Occipital lobe (tissue), 2 donors: ENCODE measurements around the gene CEP135. TPM values are rescaled to one million over a fixed set of nuclear protein-coding genes. Genes with fewer than 3 reads are reported as not detected.
"Not testable (repeated sequence)": the region's sequence is repeated elsewhere in the genome, so short reads cannot be mapped to it uniquely, and the experiment has no call there.

Source experiments
- DNase-seq: peaks from one replicate; lab custom pipeline; 2025; lab: John Stamatoyannopoulos, UW
- total RNA-seq: library from RNA; depleted of rRNA; stranded (reverse); fragments of >200 nt; gene quantifications from one replicate; pipeline ENCODE4 v1.2.3, GENCODE V29; 2014

CEP135 gene
- total RNA-seq, 1 donor from 2014 or later, result 42.0 TPM

DNA sequence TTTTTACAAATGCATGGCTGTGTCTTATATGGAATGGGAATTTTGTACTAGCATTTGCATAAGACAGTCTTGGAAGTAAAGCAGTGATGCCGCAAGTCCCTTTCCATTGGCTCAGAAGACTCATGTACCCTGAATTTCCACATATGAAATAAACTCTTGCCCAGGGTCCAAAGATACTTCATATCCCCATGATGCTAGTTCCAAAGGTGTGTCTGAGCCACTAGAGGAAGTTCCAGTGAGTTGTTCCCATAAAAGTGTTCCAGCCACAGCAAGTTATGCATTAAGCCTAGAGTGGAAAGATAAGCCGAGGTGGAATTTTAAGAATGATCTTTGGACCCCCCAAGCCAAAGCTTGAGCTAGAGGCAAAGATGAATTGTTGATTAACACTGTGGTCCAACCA is 9.3 kb upstream of the CEP135 start:
- no peak for DNase-seq

DNA sequence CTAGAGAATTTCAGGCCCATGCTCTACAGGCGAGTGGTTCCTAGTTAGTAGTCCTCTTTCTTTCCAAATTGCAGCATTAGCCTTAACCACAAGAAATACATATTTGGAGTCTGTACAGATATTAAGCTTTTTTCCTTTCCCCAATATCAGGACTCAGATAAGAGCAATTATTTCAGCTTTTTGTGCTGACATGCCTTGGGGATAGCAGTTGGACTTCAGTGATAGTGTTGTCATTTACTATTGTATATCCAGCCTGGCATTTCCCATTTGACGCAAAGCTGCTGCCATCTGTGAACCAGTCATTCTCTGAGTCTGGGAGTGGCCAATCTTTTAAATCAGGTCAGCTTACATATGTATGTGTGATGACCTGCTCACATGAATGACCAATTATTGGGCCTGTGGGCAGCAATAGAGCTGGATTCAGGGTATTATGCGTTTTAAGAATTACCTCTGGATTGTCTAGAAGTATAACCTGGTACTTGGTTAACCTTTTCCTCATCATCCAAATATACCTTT is 6.8 kb upstream of the CEP135 start:
- no peak for DNase-seq

DNA sequence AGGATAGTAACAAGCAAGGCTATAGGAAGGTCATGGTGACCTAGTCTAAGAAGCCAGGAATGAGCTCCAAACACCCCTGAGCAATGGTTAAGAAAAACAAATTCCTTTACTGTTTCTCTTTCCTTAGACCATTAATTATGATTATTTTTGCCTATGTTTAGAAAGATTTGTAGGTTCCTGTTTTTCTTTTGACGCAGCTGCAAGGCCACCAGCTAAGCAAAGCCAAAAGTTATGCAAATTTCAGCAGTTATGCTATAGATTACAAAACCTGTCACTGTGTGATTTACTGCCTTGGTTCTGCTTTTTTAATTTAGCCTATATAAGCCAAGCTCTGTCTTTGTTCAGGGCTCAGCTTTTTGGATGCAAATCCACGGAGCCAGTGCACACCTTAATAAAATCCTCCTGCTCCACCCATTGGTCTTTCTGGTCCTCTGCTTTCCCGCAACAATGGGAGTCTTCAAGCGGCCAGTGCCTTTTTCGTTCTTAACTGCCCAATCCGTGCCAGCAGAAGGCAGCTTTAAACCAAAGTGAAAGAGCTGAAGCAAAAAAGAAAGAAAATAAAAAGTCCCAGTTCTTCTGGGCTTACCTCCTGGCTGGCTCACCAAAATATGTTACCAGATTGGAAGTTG is 1.4 kb upstream of the CEP135 start:
- DNase-seq, result no peak

DNA sequence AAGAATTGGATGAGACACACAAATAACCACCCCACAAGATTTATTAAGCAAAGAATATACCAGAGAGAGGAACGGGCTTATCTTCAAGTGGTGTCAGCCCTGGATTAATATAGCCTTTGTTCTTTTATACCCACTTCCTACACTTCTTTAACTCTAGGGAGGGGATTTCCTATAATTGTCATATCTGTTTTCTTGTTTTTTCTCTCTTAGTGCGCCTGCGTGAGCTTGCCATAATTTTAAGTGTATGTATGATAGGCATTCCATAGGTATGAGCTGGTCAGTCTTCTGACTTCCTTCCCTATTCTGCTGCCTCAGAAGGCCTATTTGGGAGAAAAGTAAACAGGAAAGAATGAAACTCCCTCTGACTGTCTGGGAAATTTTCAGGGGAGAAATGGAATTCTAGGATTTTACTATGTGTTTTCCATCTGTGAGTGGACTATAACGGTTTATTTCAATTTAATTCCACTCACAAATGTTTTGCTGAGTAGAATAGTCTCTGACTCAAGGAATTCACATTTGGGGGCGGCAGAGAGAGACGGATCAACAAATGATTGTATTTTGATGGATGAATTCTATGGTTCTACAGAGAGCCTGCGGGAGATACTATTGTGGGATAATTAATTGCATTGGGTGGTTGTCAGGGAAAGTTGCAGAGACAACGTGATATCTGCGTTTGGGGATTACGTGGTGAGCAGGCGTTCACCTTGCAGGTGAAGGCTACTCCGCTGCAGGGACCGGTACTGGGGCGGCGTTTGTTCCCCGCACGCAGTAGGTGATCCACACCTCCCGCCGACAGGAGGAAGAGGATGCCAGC is 626 bp upstream of the CEP135 start:
- no peak for DNase-seq

DNA sequence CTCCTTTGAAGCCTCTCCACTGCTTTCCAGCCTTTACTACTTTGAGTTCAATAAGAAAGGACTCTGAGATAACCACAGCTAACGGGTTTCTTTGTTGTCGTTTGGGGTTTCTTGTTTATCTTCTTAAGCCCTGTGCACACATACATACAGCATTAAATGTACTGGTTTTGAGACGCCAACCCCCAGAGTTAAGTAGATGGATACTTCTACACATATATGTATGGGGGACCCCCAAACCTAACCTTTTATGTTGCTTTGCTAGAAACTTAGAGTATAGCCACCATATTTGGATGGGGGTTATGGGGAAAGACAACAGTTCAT is 697 bp downstream of the CEP135 start:
- no peak for DNase-seq

DNA sequence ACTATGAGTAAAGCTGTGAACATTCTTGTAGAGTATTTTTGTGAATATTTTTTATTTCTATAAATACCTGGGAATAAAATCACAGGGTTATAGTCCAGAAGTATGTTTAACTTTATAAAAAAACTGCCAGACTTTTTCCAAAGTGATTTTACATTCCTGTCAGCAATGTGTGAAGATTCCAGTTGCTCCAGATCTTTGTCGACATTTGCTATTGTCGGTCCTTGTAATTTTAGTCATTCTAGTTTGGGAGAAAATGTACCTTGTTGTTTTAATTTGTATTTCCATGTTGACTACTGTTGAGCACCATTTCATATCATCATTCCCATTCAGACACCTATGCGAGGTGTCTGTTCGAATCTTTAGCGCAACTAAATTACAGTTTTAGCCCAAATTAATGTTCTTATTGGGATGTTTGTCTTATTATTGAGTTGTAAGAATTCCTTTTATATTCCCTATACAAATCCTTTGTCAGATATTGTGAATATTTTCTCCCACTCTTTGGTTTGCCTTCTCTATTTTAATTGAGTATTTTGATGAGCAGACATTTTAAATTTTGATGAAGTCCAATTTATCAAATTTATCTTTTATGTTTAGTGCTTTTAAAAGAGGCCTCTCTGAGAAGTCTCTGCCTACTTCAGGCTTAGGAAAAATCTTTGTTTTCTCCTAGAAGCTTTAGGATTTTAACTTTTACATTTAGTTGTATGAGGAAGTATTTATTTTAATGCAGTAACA is 2.6 kb downstream of the CEP135 start:
- DNase-seq, result no peak

DNA sequence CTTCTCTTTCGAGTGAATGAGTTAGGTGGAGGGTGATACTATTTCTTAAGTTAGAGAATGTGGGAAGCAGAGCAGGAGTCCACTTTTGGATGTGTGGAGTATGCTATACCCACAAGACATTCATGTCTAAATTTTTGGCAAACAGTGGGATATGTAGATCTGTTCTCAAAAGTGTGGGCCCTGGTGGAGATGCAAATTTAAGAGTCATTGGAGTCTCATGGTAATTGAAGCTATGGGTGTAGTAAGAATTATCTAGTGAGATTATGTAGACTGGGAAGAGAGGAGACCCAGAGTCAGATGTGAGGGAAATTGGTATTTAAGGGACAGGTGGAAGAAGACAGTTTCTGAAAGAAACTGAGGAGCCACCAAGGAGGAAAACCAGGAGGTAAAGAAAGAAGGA is 7.0 kb downstream of the CEP135 start:
- DNase-seq, result no peak

DNA sequence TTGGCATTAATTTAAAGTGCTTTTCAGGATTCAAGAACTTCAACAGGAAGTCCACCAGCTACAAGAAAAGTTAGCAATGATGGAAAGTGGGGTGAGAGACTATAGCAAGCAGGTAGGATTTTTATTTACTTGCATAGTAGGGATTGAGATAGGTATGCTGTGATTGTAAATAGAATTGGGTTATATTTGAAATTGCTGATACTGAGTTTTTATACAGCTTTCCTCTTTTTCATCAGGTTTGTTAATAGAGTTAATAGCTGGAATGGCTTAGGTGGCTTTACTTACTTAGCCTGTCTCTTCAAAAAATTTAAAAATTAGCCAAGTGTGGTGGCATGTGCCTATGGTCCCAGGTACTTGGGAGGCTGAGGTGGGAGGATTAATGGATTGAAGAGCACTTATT is 10.9 kb downstream of the CEP135 start:
- DNase-seq, result no peak

DNA sequence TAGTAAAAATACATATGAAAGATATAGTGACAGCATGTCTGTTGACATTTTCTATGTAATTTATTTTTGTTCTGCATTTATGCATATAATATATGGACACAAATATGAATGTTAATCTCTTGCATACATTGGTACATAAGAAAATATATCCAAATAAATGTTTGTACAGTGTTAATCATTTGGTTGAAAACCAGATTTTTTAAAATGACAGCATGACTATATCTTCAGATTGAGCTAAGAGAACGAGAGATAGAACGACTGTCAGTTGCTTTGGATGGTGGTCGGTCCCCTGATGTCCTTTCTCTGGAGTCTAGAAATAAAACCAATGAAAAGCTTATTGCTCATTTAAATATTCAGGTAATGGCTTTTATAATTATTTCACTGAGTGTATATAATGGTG is 15.3 kb downstream of the CEP135 start:
- DNase-seq, result no peak

DNA sequence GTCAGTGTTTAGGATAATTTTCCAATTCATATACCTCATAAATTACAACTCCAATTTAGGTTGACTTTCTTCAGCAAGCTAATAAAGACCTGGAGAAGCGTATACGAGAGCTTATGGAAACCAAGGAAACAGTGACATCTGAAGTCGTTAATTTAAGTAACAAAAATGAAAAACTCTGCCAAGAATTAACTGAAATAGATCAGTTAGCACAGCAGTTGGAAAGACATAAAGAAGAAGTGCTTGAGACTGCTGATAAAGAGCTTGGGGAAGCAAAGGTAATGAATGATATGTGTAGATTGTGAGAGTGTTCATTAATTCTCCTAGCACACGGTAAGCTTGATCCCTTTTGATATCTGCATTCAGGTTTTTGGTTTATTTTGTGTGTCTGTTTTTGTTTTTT is 16.8 kb downstream of the CEP135 start:
- no peak for DNase-seq

DNA sequence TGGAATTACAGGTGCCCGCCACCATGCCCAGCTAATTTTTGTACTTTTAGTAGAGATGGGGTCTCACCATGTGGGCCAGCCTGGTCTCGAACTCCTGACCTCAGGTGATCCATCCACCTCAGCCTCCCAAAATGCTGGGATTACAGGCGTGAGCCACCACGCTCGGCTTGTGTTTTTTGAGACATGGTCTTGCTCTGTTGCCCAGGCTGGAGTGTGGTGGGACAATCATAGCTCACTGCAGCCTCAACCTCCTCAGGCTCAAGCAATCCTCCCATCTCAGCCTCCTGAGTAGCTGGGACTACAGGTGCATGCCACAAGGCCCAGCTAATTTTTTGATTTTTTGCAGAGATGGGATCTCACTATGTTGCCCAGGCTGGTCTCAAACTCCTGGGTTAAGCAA is 17.6 kb downstream of the CEP135 start:
- not testable (repeated sequence) for DNase-seq

DNA sequence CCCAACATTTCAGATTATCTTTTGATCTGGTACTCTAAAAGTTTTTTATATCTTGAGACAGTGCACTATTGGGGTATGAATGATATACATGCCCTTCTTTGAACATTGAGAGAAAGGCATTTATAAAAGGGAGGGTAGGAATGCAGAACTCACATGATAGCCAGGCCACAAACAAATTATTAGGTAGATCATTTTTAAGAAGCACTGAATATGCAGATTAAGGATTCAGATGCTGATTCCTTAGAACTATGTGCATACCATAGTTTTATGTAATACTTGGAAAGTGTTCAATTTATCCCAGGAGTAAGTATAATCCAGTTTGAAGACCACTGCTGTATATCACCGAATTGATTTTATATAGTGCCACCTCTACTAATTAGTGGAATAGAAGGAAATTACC is 18.6 kb downstream of the CEP135 start:
- no peak for DNase-seq

DNA sequence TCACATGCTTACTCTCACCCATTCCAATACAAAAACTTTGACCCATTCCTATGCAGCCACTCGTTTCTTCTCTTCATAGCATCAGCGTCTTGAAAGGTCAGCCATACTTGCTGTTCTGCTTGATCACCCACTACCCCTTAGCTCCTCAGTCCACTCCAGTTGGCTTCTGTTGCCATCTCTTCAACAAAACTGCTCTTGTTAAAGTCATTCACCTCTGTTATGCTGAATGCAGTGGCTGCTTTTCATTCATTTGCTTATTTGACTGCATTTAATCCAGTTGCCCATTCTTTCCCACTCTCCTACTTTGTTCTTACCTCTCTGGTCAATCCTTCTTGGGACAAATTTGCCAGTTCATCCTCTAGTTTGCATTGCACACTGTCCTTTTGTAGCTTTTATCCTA is 24.9 kb downstream of the CEP135 start:
- no peak for DNase-seq

DNA sequence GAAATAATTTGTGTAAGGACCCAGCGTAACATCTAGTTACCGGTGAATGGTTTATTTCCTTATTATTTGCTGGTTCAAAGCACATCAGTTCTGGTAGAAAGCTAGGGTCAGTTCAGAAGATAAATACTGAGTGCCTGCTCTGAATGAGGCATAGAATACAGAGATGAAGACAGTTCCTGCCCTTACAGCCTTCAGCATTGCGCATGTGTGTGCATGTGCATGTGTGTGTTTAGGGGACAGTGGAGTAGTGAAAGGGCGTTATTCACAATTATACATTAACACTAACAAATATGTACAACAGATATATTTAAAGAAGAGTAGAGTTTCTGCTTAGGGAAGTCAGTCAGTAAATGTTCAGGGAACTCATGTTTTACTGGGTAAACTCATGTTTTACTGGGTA is 29.1 kb downstream of the CEP135 start:
- no peak for DNase-seq

DNA sequence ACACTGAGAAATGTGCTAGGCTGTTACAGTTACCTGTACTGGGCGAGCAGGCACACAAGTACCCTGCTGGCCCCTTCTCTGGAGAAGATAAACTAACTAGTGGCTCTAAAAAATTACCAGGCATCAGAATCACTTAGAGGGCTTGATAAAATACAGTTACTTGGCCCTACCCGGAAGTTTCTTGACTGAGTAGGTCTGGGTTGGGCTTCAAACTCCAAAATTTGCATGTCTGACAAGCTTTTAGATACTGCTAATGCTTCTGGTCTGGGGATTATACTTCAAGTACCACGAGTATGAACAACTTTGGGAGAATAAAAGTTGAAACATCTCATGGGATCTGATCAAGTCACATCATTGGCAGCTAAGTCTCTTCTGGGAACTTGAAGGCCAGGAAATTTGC is 30.8 kb downstream of the CEP135 start:
- no peak for DNase-seq

DNA sequence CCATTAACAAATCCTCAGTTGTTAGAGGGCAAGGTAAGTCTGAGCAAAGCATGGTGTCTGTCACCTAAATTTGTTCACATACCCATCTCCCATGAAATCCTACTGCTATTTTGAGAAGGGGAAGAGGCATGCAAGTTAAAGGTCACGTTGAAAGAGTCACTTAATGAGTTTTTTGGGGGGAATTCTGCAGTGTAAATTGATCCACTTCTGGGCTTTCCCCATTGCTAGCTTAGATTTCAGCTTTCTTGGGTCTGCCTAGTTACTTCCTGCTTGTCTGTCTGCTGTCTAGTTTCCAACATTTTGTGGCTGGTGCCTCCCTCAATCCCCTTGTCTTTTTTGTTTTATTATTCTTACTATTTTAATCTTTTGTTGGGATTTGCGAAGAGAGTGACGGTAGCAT is 32.0 kb downstream of the CEP135 start:
- no peak for DNase-seq

DNA sequence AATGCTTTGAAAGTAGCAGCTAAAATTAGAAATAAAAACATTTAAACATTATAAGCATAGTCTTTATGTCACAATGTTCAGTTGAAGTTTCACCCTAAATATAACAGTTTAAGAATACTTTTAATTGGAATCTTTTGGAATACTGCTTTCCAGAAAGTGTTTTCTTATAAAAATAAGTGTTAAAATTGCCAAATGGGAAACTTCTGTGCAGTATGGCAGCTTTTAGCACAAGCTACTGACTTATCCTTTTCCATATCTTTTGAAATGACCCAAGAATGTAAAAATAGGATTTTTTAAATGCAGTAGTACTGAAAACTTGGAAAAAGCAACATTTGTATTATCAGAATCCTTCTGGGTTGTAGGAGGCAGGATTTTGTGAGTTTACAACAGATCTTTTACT is 34.2 kb downstream of the CEP135 start:
- DNase-seq, result no peak

DNA sequence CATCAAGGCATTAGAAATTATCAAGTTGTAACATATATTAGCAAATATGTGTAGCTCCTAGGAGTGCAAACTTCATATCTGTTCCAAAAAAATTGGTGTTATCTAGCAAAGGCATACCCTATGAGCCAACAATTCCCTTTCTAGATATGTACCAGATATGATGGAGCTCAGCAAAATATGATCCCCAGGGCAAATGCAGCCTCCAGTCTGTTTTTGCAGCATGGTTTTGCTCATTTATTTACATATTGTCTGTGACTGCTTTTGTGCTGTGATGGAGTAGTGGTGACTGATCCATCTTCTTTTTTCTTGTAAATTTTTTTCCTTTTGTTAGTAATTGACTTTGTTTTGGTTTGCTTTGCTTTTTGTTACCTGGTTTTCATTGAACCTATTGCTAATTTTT is 41.0 kb downstream of the CEP135 start:
- no peak for DNase-seq

DNA sequence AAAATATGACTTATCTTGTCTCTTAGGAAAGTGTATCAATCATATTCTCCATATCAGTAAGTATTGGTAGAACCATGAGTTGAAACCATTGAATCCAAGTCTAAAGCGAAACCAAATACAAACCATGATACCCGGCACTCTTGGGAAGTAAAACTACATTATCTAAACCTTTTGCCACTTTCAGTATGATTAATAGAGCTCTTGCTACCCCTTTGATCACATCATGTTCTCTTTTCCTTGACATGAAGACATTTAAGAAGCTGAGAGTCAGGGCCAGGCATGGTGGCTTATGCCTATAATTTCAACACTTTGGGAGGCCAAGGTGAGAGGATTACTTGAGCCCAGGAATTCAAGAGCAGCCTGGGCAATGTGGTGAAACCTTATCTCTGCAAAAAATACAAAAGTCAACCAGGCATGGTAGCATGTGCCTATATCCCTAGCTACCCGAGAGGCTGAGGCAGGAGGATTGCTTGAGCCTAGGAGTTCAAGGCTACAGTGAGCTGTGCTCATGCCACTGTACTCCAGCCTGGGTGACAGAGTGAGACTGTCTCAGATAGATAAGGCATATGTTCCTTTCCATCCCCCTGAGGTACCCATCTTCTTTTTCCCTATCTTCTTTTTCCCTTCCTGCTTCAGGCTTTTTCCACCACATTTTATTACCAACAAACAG is 45.4 kb downstream of the CEP135 start:
- DNase-seq, result no peak

DNA sequence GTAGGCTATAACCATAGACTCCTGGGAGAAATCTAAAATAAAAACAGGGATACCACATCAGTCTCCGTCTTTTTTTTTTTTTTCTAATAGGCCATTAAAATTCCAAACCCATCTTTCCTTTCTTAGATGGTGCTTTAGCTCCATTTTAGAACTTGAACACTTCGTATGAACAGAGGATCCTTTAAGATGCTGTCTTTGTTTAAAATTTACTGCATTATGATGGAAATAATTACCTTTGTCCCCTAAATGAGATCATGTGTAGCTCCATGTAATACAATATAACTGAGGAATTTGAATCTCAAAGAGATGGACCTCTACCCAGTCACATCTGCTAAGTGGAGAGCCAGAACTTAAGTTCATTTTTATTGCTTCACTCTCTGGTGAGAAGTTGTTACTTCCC is 47.9 kb downstream of the CEP135 start:
- no peak for DNase-seq

DNA sequence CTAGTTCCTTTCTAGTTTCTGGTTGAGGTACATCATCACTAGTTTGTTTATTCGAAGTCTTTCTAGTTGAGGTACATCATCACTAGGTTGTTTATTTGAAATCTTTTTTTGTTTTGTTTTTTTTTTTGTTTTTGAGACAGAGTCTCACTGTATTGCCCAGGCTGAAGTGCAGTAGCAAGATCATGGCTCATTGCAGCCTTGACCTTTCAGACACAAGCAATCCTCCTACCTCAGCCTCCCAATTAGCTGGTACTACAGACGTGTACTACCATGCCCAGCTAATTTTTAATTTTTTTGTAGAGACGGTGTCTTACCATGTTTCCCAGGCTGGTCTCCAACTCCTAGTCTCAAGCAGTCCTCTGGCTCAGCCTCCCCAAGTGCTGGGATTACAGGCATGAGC is 54.9 kb downstream of the CEP135 start:
- no peak for DNase-seq

DNA sequence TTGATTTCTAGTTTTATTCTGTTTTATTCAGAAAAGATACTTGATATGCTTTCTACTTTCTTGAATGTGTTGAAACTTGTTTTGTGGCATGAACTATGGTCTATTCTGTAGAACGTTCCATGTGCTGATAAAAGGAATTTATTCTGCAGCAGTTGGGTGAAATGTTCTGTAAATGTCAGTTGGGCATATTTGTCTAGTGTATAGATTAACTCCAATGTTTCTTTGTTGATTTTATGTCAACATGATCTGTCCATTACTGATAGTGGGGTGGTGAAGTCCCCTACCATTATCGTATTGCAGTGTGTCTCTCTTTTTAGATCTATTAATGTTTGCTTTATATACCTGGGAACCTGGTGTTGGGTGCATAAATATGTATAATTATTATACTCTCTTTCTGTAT is 55.5 kb downstream of the CEP135 start:
- no peak for DNase-seq
